A549 (cell line): ENCODE measurements around the gene SNX20.

Source experiments
- CTCF ChIP-seq: fragments of >200 bp; sonication (Bioruptor Twin); formaldehyde crosslinking; IDR thresholded peaks from 3 replicates; pipeline ENCODE4 v1.5.1; 2016
- E2F6 ChIP-seq: IDR thresholded peaks from 2 replicates; pipeline ENCODE4 v1.6.1; 2012; ENCODE audit warnings: low read depth, borderline replicate concordance
- ESRRA ChIP-seq: fragments of 150-350 bp; IDR thresholded peaks from 2 replicates; pipeline ENCODE4 v1.6.1; 2014; ENCODE audit warnings: mild to moderate bottlenecking, low read length, borderline replicate concordance
- HOXB13 ChIP-seq: fragments of 250-450 bp; sonication (Bioruptor Pico); IDR thresholded peaks from 2 replicates; pipeline ENCODE4 v1.5.0; 2020; ENCODE audit warnings: low read depth, mild to moderate bottlenecking, moderate library complexity
- KDM1A ChIP-seq: fragments of 200-600 bp; sonication (generic); IDR thresholded peaks from 2 replicates; pipeline ENCODE4 v1.6.1; 2016; ENCODE audit warnings: low read depth, mild to moderate bottlenecking
- MAX ChIP-seq: IDR thresholded peaks from 2 replicates; pipeline ENCODE4 v1.6.1; 2012
- MAZ ChIP-seq: fragments of 150-350 bp; IDR thresholded peaks from 2 replicates; pipeline ENCODE4 v1.6.1; 2014; ENCODE audit warnings: antibody characterized with exemption, low read depth, low read length, borderline replicate concordance
- NFE2L2 ChIP-seq: fragments of 150-350 bp; conservative IDR thresholded peaks from 2 replicates; pipeline ENCODE4 v1.6.1; 2014; ENCODE audit warnings: low read length
- POLR2A ChIP-seq: IDR thresholded peaks from 2 replicates; pipeline ENCODE4 v1.6.1; 2012; ENCODE audit warnings: mild to moderate bottlenecking, low read length
- RAD21 ChIP-seq, 2 experiments: fragments of >200 bp in 1 of 2; sonication (Bioruptor Twin) in 1 of 2; formaldehyde crosslinking in 1 of 2; IDR thresholded peaks in 1 of 2; conservative IDR thresholded peaks in 1 of 2; 2 replicates in 1 of 2; 3 replicates in 1 of 2; pipeline ENCODE4 v1.6.1; 2012 to 2018; ENCODE audit warnings: inconsistent platforms in 1 of 2
- REST ChIP-seq: fragments of 200-600 bp; sonication (generic); IDR thresholded peaks from 2 replicates; pipeline ENCODE4 v1.6.1; 2016; ENCODE audit warnings: antibody characterized with exemption, mild to moderate bottlenecking, moderate library complexity
- RNF2 ChIP-seq: fragments of 200-600 bp; sonication (generic); IDR thresholded peaks from 2 replicates; pipeline ENCODE4 v1.6.1; 2016; ENCODE audit warnings: low read depth, mild to moderate bottlenecking, antibody characterized with exemption, moderate library complexity, borderline replicate concordance
- TP53 ChIP-seq: fragments of 250-450 bp; sonication (Bioruptor Pico); IDR thresholded peaks from 2 replicates; pipeline ENCODE4 v1.5.0; 2021; ENCODE audit warnings: mild to moderate bottlenecking, moderate library complexity
- USF2 ChIP-seq: fragments of 450-650 bp; IDR thresholded peaks from 2 replicates; pipeline ENCODE4 v1.6.1; 2014; ENCODE audit warnings: antibody characterized with exemption

- TF ChIP-seq POLR2A (no peak), RNF2 (no peak), USF2 (no peak), CTCF (no peak), KDM1A (no peak), REST (no peak), ESRRA (no peak), MAZ (no peak), MAX (no peak), RAD21 (conservative IDR thresholded peaks at IDR 0.05 in 1 of 2, IDR thresholded peaks at IDR 0.05 in 1 of 2) (no peak), TP53 (CRISPR knock-in tag) (no peak), NFE2L2 (no peak), E2F6 (no peak), HOXB13 (CRISPR knock-in tag) (no peak)
Measured at GRCh38 chr16:50622029-50622428, 59.1 kb downstream of the SNX20 start.
